ENCODE data around the gene STARD13.

GRCh38 chr13:33081666-33082065, 203.9 kb downstream of the STARD13 start:
- TF ChIP-seq, protein P1, sequence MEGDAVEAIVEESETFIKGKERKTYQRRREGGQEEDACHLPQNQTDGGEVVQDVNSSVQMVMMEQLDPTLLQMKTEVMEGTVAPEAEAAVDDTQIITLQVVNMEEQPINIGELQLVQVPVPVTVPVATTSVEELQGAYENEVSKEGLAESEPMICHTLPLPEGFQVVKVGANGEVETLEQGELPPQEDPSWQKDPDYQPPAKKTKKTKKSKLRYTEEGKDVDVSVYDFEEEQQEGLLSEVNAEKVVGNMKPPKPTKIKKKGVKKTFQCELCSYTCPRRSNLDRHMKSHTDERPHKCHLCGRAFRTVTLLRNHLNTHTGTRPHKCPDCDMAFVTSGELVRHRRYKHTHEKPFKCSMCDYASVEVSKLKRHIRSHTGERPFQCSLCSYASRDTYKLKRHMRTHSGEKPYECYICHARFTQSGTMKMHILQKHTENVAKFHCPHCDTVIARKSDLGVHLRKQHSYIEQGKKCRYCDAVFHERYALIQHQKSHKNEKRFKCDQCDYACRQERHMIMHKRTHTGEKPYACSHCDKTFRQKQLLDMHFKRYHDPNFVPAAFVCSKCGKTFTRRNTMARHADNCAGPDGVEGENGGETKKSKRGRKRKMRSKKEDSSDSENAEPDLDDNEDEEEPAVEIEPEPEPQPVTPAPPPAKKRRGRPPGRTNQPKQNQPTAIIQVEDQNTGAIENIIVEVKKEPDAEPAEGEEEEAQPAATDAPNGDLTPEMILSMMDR (IDR thresholded peaks at IDR 0.05), result no peak
- no peak for TF ChIP-seq POLR2A (IDR thresholded peaks at IDR 0.05)
